OCI-LY7 (cell line): ENCODE measurements around the gene WNK4. TPM values are rescaled to one million over a fixed set of nuclear protein-coding genes. Genes with fewer than 3 reads are reported as not detected.
A peak's percentile ranks its signal among the peaks of the same experiment; 100 is the strongest.

Experiments used
- BruUV-seq: library from RNA; stranded (reverse); fragments of 400-500 nt; replicated peaks from 2 replicates; lab custom pipeline; 2021; lab: Mats Ljungman, UMichigan
- CTCF ChIA-PET: fragments of 300-600 bp; sonication (Branson Sonifier 250); formaldehyde crosslinking; loops from one replicate; lab custom pipeline; 2022; ENCODE audit warnings: antibody characterized with exemption; ENCODE audit not compliant: unreplicated experiment; lab: Charles Lee
- POLR2A ChIA-PET: fragments of 300-600 bp; sonication (Branson Sonifier 250); formaldehyde crosslinking; loops from one replicate; lab custom pipeline; 2022; ENCODE audit warnings: antibody characterized with exemption; lab: Charles Lee
- DNase-seq: peaks from one replicate; pipeline ENCODE4 v3.0.0-alpha.2; 2015; ENCODE audit warnings: low spot score
- H2AFZ ChIP-seq: fragments of 200-600 bp; sonication (generic), shearing (Covaris generic); 2 replicates; pipeline ENCODE4 v1.6.1; 2014; ENCODE audit warnings: mild to moderate bottlenecking, antibody characterized with exemption, low read length, moderate library complexity
- H3K27ac ChIP-seq: fragments of 200-600 bp; sonication (generic); 2 replicates; pipeline ENCODE4 v1.5.1; 2014; ENCODE audit warnings: mixed run types, low read depth, mild to moderate bottlenecking, moderate library complexity, low read length, inconsistent platforms; ENCODE audit not compliant: poor library complexity, severe bottlenecking
- H3K36me3 ChIP-seq: fragments of 200-600 bp; sonication (generic); 2 replicates; pipeline ENCODE4 v1.6.1; 2014; ENCODE audit warnings: mild to moderate bottlenecking, antibody characterized with exemption, low read length, moderate library complexity, mixed read lengths; ENCODE audit not compliant: insufficient read depth
- H3K4me1 ChIP-seq: fragments of 200-600 bp; sonication (generic); 2 replicates; pipeline ENCODE4 v1.5.1; 2014; ENCODE audit warnings: mild to moderate bottlenecking, low read length; ENCODE audit not compliant: insufficient read depth, poor library complexity, severe bottlenecking
- H3K4me2 ChIP-seq: fragments of 200-600 bp; sonication (generic); 2 replicates; pipeline ENCODE4 v1.6.1; 2014; ENCODE audit warnings: mild to moderate bottlenecking, low read length
- H3K4me3 ChIP-seq: fragments of 200-600 bp; sonication (generic); 2 replicates; pipeline ENCODE4 v1.5.1; 2014; ENCODE audit warnings: mild to moderate bottlenecking, low read depth, low read length; ENCODE audit not compliant: poor library complexity, severe bottlenecking
- H3K79me2 ChIP-seq: fragments of 200-600 bp; sonication (generic); 2 replicates; pipeline ENCODE4 v1.6.1; 2016; ENCODE audit warnings: low read depth, mild to moderate bottlenecking, low read length, moderate library complexity, mixed read lengths; ENCODE audit not compliant: insufficient read depth
- H3K9me2 ChIP-seq: fragments of 200-600 bp; sonication (generic); 2 replicates; pipeline ENCODE4 v1.6.1; 2016; ENCODE audit warnings: mild to moderate bottlenecking, low read length, mixed read lengths; ENCODE audit not compliant: insufficient read depth
- H3K9me3 ChIP-seq: fragments of 200-600 bp; sonication (generic); 2 replicates; pipeline ENCODE4 v1.6.1; 2014; ENCODE audit warnings: mild to moderate bottlenecking, mixed run types, low read length, mixed read lengths
- H4K20me1 ChIP-seq: fragments of 200-600 bp; sonication (generic); 2 replicates; pipeline ENCODE4 v1.6.1; 2014; ENCODE audit warnings: mild to moderate bottlenecking, antibody characterized with exemption, low read length, moderate library complexity, mixed read lengths; ENCODE audit not compliant: insufficient read depth
- CTCF ChIP-seq: fragments of 200-600 bp; sonication (generic); conservative IDR thresholded peaks from 2 replicates; pipeline ENCODE4 v1.5.1; 2014; ENCODE audit warnings: mild to moderate bottlenecking, antibody characterized with exemption, low read length, moderate library complexity, mixed read lengths
- EZH2phosphoT487 ChIP-seq: fragments of 200-600 bp; sonication (generic); IDR thresholded peaks from 2 replicates; pipeline ENCODE4 v1.6.1; 2018; ENCODE audit warnings: low read depth, borderline replicate concordance, mild to moderate bottlenecking, mixed run types, antibody characterized with exemption, low read length, moderate library complexity, mixed read lengths
- intact Hi-C: fragments of 100-400 bp; cut with micrococcal nuclease; formaldehyde crosslinking; loops from one replicate; pipeline ENCODE4 v1.10.0; 2022; ENCODE audit not compliant: unreplicated experiment
- total RNA-seq, 2 experiments: library from RNA; depleted of rRNA in 1 of 2; stranded (reverse); fragments of >200 nt in 1 of 2; shearing (Covaris generic) in 1 of 2; gene quantifications; 2 replicates each; pipeline ENCODE4 v1.2.3, GENCODE V29; 2014 to 2022

Gene WNK4
- total RNA-seq, 2 experiments from 2014 or later, result 2.4 to 8.3 TPM

- peak overlapping the region; percentile 42 for H3K27ac ChIP-seq
- no peaks in the 10 kb centered on the region for H3K9me2 ChIP-seq
- H3K4me2 ChIP-seq, result peak overlapping the region; percentile 88
- no peak for DNase-seq
- peak overlapping the region; percentile 61 for H2AFZ ChIP-seq
- ChIA-PET POLR2A (interaction anchor here (0.5 to 1.4 kb wide), 6 partner anchors 13 to 1349 kb away, joined by 3 to 4 read pairs (median 3); partner anchors contain the start of gene PSMC3IP), CTCF (interaction anchor here (0.7 to 1.4 kb wide), 2 partner anchors 9 to 16 kb away, joined by 3 read pairs; no protein-coding TSS in a partner anchor)
- no peaks in the 10 kb centered on the region for H4K20me1 ChIP-seq
- H3K4me3 ChIP-seq, result peak overlapping the region; percentile 88
- no peak for TF ChIP-seq CTCF
- TF ChIP-seq EZH2phosphoT487, result no peak
- H3K9me3 ChIP-seq, result no peaks in the 10 kb centered on the region
- H3K4me1 ChIP-seq, result peaks cover 7% of the 10 kb centered on the region
- intact Hi-C loops, result loop anchor here (1.0 kb wide), 1 partner anchor 51 kb away; the partner anchor contains the start of gene BECN1
- H3K79me2 ChIP-seq, result peaks cover 12% of the 10 kb centered on the region; the same call in 1 of the 2 replicates
- H3K36me3 ChIP-seq, result peaks cover 25% of the 10 kb centered on the region
- TSS peak; percentile 98 for BruUV-seq
Measured at GRCh38 chr17:42772945-42773289, 7.5 kb upstream of the WNK4 start.

- intact Hi-C loops, result loop anchor here (1.0 kb wide), 1 partner anchor 51 kb away; the partner anchor contains the start of gene BECN1
- Histone ChIP-seq H2AFZ (peak within 1 kb of the TSS; percentile 61), H3K27ac (peak within 1 kb of the TSS; percentile 42), H3K9me2 (no peaks in the 10 kb centered on the region), H3K79me2 (peaks cover 12% of the 10 kb centered on the region; the same call in 1 of the 2 replicates), H3K9me3 (no peaks in the 10 kb centered on the region), H3K4me1 (peaks cover 7% of the 10 kb centered on the region), H3K4me2 (peak within 1 kb of the TSS; percentile 88), H3K36me3 (peaks cover 30% of the 10 kb centered on the region), H4K20me1 (no peaks in the 10 kb centered on the region), H3K4me3 (peak within 1 kb of the TSS; percentile 88)
- TF ChIP-seq EZH2phosphoT487 (no peak), CTCF (no peak; the same call in 1 of the 2 replicates)
- peak; percentile 88 for DNase-seq
- CTCF ChIA-PET, result interaction anchor here (1.4 kb wide), 1 partner anchor 17 kb away, joined by 3 read pairs; no protein-coding TSS in a partner anchor
- POLR2A ChIA-PET, result interaction anchor here (0.6 to 1.4 kb wide), 9 partner anchors 13 to 195 kb away, joined by 3 to 6 read pairs (median 3); partner anchors contain the start of genes PSMC3IP and RETREG3
- no TSS peak for BruUV-seq
Measured at GRCh38 chr17:42773290-42774035, 6.9 kb upstream of the WNK4 start, which contains the start of gene VPS25. Gene VPS25, plus strand, starts transcription at chr17:42773449. Its CDS starts 27 bp downstream, at chr17:42773476.
